Stimulated activated CD8-positive, alpha-beta memory T cell treated with anti-CD3 and anti-CD28 coated beads, Interleukin-15, amount 100 ng/mL, for 24 hours (primary cell): ENCODE data around the gene PDIA6.
A peak's percentile ranks its signal among the peaks of the same experiment; 100 is the strongest.
"Not testable (repeated sequence)": the region's sequence is repeated elsewhere in the genome, so short reads cannot be mapped to it uniquely, and the experiment has no call there.

Experiments
- DNase-seq: peaks from one replicate; pipeline ENCODE4 v3.0.0-alpha.2; 2020; ENCODE audit warnings: low read depth

PDIA6 gene

DNA sequence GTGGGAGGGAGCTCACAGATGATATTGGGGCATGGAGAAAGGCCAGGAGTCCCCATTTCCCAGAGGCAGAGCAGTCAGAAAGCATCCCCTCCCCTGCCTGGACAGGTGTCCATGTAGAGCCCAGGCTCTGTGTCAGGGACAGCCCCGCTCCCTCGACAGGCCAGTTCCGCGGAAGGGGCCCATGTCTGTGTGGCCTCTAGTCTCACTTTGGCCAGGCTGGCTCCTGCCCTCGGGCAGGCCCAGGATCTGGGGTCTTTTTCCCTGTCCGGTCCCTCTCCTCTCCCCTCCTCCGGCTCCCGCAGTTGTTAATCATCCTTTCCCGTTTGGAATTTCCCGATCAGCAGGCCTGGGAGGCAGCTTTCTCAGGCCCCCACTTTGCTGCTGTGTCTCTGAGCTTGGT lies 20.4 kb upstream of the PDIA6 start:
- no peak for DNase-seq

DNA sequence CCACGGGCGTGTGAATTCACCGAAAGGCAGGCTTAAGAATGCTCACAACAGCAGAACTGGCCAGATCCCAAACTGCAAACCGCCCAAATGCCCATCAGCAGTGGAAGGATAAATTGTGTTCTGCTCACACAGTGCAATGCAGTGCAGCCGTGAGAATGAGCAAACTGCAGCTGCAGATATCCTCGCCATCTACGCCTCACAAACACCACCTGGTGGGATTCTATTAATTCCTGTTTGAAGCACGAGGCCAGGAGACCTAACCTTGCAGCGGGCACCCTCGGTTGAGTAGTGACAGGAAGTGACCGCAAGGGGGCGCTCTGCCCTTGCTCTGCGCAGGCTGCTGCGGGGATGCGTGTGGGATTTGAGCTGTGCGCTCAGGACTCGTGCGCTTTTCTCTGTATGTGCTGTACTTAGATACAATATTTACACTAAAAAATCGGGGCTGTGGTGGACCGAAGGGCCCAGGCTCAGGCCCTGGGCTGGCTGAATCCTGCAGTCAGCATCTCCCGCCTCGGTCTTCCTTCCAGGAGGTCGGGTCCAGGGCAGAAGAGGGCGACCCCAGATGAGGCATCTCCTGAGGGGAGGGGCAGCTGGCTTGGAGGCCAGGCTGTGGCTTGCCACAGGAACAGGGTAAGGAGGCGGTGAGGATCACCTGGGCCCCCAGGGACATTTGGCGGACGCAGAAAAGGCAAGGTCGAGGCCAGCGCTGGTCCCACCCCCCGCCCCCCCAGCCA lies 19.8 kb upstream of the PDIA6 start:
- DNase-seq: peak; percentile 82

DNA sequence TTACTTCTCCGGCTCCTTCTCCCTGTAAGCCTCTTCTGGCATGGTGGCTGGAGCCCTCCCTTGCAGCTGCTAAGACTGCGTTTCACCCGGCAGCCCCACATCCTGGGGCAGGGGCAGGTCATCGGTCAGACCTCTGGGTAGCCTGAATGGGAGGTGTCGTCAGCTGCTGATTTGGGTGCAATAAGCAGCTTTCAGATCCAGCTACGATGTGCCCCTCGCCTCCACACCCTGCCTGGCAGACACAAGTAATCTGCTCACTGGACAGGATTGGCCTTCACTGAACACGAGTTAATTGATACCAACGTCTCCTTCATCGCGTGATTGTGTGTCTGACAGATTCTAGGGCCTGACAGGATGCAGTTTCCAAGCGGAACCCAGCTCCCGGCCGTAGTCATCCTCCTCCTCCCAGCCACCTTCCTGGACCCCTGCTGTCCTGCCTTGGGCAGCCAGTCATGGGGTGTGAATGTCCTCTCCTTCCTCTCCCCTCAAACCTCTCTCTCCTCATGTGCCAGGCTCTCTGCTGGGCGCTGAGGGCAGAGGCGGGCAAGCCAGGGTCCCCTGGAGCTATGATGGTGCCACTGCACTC lies 18.9 kb upstream of the PDIA6 start:
- DNase-seq: no peak

DNA sequence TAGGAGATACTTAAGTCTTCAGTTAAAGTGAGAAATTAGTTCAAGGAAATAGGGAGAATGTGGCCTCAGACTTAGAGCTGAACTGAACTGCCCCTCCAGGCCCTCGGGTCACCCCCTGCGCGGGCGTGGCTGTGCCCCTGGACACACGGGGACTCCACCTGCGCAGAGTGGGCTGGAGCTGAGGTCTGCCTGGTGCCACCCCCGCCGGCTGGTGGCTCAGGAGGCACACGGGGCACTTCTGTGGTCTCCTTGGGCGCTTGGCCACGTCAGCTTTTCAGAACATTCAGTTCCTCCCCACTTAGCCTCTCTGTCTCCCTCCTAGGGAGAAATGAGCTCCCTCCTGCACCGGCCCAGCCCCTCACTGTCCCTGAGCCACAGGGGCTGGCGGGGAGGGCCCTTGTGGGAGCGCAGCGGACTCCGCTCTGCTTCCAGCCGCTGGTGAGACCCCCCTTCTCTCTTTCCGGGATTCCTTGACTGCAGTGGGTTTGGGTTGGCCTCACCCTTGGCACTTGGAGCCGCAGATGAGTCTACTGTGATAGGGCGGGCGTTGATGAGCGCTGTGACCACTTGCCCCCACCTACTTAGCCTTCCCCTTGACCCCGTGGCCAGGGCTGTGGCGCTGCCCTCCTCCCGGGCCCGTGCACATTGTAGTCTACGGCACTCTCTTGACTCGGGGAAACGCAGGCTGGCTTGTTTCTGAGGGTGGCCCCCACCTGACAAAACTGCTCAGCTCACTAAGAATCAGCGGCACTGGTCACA lies 18.2 kb upstream of the PDIA6 start:
- no peak for DNase-seq

DNA sequence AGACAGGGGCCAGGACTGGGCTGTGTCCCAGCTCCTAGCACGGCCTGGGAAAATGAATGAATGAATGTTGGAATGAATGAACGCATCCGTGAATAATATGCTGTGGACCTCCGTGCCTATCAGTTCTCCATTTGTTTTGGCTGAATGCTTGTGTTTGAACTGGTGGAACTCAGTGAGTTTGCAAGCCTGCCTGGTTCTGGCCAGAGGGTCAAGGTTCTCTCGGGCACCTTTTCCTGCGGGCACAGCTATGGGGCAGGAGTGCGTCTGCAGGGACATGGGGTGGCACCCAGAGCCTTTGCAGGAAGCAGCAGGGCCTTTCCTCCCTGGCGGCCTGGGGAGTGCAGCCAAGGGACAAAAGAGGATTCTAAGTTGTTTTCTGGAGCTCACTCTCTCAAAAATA lies 17.6 kb upstream of the PDIA6 start:
- no peak for DNase-seq

DNA sequence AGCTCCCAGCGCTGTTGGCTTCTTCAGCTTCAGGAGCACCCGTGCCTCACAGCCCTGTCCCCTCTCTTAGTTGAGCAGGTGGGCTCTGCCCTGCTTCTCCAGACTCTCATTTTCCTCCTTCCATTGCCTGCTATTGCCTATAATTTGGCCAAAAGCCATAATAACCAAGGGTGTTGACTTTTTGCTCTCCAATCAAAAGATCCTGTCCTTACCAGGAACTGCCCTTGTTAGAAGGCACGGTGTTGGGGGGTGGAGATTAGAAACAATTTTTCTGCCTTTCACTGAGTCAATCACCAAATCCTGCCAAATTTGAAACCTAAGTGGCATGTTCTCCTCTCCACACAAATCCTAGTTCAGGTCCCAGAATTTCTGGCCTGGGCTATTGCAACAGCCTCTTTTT lies 16.7 kb upstream of the PDIA6 start:
- DNase-seq: no peak

DNA sequence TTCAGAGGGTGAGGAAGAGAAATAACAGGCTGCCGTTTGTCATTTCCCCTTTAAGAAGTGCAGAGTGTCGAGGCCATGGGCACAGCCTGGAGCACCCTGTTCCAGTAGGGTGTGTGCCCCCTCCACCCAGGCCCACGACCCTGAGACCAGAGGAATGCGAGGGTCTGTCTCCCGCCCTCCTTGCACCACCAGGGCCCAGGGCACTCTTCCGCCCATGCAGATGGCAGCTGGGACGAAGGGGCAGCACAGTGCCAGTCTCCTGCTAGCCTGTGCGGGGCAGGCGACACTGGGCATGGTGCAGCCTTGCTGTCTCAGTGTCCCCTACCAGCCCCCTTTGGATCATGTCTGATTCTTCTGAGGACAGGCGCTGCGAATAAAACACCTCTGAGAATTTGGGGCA lies 15.8 kb upstream of the PDIA6 start:
- DNase-seq: no peak

DNA sequence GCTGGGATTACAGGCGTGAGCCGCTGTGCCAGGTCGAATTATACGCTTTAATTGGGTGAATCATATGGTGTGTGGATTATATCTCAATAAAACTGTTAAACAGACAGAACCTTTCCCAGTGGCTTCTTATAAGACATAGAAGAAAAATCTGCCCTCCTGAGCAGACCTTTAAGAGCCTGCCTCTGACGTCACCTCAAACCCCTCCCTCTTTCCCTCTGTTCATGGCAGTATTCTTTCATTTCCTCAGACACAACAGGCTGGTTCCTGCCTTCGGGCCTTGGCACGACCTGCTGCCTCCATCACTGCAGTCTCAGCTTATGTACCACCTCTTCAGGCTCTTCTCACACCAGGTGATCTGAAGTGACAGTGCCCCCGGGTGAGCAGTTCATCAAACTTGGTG lies 14.0 kb upstream of the PDIA6 start:
- no peak for DNase-seq

DNA sequence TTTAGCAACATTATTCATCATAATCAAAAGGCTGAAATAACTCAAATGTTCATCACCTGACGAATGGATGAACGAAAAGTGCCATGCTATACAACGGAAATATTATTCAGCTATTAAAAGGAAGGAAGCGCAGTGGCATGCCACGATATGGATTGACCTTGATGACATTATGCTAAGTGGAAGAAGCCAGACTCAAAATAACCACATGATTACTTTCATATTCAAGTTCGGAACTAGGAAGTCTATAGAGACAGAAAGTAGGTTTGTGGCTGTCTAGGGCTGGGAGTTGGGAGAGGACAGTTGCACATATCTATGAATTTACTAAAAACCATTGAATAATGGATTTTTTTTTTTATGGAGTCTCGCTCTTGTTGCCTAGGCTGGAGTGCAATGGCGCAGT lies 13.4 kb upstream of the PDIA6 start:
- no peak for DNase-seq

DNA sequence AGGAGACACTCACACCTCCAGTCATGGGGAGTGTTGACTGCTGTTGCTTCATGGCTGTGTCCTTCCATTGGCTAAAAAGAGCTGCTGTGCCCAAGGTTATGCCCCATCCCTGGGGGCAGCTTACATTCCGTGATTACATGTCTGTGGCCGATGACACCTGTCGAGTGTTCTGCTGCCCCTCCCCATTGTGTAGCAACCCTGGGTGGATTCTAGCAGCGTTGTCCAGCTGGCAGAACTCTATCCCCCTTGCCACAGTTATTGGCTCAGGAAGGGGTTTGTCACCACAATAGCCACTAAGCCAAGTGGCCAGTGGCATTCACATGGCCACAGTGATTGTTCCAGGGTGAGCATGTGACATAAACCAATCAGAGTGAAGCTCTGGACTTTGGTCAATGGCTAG lies 11.6 kb upstream of the PDIA6 start:
- DNase-seq: no peak

DNA sequence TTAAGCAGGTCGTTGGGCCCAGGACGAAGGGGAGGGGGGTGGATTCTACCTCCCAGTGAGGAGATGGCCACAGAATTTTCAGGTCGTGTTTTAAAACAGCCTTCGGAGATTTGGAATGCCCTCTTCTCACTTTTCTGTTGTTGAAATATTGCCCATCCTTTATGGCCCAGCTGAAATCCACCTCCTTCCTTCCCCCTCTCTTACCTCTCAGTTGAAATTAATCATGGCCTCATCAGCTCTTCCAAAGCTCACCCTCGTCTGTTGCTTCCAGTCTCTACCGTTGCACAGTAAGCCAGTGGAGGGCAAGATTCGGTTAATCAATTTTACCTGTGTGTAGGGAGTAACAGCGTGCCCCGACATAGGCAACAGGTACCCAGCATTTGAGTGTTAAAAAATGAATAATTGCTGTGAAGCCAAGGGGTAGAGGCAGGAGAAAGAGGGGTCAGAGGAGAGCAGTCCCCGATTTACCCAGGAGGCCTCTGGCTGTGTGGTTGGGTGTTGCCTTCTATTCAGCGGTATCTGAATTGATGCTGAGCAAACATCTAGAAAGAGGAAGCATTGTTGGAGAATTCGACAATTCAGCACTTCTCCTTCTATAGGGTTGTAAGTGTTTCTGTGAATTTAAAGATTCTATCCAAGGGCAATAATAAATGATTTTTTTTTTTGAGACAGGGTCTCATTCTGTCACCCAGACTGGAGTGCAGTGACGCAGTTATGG lies 8.6 kb upstream of the PDIA6 start:
- DNase-seq: no peak

DNA sequence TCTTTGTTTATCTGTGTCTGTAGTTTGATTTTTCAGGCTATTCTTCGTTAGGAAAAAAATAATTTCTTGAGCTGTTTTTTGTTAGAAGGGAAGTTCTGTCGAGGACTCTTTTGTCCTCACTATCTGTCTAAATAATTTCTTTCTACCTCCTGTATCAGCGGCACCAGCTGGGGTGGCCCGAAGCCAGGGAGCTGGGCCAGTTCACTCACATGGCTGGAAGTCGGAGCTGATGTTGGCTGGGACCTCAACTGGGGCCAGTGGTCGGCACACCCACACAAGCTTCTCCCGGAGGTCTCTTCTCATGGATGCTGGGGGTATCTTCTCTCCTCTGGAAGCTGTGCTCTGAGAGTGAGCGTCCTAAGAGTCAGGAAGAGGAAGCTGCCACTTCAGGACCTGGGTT lies 8.0 kb upstream of the PDIA6 start:
- no peak for DNase-seq

DNA sequence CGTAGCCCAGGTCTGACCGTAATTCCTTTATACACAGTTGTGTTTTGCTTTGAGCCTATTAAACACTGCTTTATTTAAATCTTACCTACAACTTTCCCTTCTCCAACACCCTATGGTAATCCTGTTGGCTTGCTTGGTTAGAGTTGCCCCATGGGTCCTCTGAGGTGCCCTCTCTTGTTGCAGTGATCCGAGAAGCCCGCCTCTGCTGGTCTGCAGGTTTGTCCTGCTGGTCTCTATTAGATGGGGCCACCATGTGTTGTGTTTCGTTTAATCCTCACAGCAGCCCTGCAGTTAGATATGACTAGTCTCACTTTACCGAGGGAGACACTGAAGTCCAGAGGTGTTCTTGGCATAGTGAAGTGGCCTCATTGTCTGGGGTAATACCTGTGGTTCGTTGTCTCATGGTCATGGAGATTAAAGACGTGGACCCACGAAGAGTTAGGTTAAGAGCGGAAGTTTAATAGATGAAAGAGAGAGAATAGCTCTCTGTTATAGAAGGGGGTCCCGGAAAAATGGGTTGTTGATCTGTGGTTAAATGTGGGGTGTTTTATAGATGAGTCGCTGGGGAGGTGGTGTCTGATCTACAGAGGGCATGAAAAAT lies 7.2 kb upstream of the PDIA6 start:
- DNase-seq: no peak

DNA sequence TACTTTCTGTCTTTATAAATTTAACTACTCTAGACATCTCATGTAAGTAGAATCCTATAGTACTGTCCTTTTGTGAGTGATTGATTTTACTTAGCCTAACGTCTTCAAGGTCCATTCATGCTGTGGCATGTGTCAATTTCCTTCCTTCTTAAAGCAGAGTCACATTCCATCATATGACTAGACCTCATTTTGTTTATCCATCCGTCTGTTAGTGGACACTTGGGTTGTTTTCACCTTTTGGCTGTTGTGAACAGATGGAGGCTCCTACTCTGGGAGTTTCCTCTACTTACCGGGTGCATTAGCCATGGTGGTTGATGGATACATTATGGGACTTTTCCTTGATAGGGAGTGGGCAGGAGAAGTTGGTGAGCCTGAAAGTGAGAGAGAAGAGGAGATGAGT lies 6.4 kb upstream of the PDIA6 start:
- DNase-seq: no peak

DNA sequence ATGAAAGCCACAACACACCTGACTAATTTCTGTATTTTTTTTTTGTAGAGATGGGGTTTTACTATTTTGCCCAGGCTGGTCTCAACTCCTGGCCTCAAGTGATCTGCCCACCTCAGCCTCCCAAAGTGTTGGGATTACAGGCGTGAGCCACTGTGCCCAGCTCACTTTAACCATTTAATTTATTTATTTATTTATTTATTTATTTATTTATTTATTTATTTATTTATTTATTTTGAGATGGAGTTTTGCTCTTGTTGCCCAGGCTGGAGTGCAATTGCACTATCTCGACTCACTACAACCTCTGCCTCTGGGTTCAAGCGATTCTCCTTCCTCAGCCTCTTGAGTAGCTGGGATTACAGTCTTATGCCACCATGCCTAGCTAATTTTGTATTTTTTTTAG lies 5.7 kb upstream of the PDIA6 start:
- not testable (repeated sequence) for DNase-seq

DNA sequence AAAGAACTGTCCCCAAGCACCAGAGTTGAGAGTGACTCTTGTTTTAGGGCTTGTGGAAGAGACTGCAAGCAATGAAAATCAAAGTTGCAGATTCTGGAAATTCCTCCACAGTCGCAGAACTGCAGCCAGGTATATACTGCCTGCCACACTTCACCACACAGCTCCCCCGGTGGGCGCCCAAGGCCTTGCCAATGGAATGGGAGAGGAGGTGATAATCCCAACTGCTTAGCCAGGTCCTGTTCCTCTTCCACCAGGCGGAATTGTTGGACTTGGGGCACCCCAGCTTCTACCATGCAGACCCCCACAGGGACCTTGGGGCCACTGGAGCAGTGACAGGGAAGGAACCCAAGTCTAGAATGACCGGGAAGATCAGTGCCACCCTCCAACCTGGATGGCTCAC lies 4.8 kb upstream of the PDIA6 start:
- DNase-seq: no peak

DNA sequence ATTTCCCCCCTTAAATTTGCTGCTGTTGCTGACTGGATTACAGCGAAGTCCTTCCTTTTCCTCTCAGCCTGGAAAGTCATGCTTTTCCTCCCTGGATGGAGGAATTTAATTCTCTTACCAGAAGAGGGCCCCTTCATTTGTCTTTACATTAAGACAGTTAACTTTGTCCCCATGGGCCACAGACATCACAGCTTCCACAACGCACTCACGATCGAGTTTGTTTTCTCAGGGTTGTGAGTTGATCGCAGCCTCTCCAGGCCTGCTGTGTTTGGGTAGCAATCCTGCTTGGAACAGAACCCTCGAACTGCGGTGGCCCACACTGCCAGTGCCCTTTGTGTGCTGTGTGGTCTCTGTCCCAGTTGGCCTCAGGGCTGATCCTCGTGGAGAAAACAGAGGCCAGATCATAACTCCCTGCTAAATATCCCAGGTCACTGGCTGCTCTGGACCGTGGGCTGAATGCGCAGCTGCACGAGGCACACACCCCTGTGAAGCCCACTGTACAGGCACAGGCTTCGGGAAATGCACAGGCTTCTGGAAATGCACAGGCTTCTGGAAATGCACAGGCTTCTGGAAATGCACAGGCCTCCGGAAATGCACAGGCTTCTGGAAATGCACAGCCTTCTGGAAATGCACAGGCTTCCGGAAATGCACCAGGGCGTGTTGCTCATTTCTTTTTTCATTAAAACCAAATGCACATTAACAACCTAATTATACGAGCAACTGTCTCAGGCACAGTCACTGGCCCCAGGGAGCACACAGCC lies 2.2 kb upstream of the PDIA6 start:
- no peak for DNase-seq

DNA sequence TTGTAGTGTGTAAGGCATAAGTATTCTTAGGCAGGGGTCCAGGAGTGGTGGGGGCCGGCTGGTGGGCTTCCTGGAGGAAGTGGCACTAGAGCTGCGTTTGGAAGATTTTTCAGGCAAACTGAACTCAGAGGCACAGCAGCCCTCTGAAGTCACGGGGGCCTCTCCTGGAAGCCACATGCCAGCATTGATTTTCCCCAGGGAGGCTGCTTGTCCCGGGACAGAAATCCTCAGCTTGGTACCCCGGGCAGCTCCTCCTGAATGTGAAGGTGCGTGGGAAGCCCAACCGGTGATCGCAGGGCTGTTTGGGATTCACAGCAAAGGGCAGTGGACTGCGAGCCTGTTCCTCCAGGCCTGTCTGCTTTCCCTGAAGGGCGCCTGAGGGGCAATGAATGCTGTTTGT lies 1.6 kb upstream of the PDIA6 start:
- no peak for DNase-seq

DNA sequence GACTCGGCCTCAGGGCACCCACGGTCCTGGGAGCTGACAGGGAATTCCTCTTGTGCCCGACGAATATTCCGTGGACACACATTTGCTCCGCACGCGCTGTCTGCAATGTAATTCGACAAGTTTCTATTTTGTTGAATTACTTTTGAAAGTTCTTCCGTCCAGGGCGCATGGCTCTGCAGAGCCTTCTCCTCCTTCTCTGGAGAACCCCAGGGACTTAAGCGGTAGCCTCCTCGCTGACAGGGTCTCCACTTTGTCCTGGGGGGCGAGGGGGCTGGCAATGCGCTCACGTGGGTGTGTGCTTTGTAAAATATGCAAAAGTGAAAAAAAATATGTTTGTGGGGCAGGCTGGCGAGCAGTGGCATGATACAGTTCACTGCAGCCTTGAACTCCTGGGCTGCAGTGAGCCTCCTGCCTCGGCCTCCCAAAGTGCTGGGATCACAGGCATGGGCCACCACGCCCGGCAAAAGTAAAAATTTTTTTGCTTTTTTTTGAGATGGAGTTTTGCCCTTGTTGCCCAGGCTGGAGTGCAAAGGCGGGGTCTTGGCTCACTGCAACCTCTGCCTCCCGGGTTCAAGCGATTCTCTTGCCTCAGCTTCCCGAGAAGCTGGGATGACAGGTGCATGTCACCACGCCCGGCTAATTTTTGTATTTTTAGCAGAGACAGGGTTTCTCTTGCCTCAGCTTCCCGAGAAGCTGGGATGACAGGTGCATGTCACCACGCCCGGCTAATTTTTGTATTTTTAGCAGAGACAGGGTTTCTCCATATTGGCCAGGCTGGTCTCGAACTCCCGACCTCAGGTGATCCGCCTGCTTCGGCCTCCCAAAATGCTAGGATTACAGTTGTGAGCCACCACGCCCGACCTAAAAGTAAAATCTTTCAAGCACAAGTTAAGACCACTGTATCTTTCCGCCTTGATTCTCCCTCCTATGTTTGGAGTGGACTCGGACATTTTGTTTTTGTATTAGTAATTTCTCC lies 866 bp upstream of the PDIA6 start:
- DNase-seq: not testable (repeated sequence)

DNA sequence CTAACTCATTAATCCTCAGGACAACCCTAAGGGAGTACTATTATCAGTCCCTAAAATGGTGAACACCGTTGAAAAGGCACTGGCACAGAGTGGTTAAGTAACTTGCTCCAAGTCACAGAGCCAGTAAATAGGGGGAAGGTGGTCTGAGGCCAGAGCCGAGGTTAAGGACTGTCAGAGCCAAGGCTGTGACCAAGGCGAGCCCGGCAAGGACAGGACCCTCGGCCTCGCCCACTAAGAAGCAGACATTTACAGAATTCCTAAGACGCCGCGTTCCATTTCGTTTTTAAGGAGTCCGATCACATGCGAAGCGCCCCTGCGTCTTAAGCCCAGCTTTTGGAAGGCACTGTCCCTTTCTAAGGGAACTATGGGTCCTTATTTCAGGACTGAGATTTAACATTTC lies 1.1 kb downstream of the PDIA6 start:
- no peak for DNase-seq
